Stimulated activated CD4-positive, alpha-beta T cell treated with anti-CD3 and anti-CD28 coated beads, Interleukin-4, amount 100 ng/mL, for 48 hours (primary cell): ENCODE results near the gene SMAD7.

Experiments
- DNase-seq, 2 donors: peaks; one replicate each; pipeline ENCODE4 v3.0.0-alpha.2; 2020; ENCODE audit warnings: low read depth in 2 of 2

The SMAD7 gene

GRCh38 chr18:48929941-48930713, 20.6 kb downstream of the SMAD7 start:
- DNase-seq = no peak

GRCh38 chr18:48929212-48929612, 21.6 kb downstream of the SMAD7 start:
- DNase-seq = no peak

GRCh38 chr18:48928787-48929186, 22.0 kb downstream of the SMAD7 start:
- DNase-seq = peak in 1 of 2 donors; percentile 62

GRCh38 chr18:48927286-48928080, 23.3 kb downstream of the SMAD7 start:
- no peak for DNase-seq

GRCh38 chr18:48926420-48926857, 24.3 kb downstream of the SMAD7 start:
- no peak for DNase-seq

GRCh38 chr18:48925491-48925780, 25.3 kb downstream of the SMAD7 start:
- DNase-seq = no peak

- no peak for DNase-seq
These were observed 25.9 kb downstream of the SMAD7 start for GRCh38 chr18:48924630-48925490.

GRCh38 chr18:48923746-48924629, 26.8 kb downstream of the SMAD7 start:
- no peak for DNase-seq

GRCh38 chr18:48922801-48923730, 27.7 kb downstream of the SMAD7 start:
- DNase-seq = no peak

GRCh38 chr18:48922226-48922800, 28.5 kb downstream of the SMAD7 start:
- DNase-seq = no peak

- no peak for DNase-seq
These were observed 29.2 kb downstream of the SMAD7 start for GRCh38 chr18:48921305-48922225.

- DNase-seq = no peak
These were observed 30.2 kb downstream of the SMAD7 start for GRCh38 chr18:48920408-48921038.

GRCh38 chr18:48919547-48919946, 31.2 kb downstream of the SMAD7 start:
- DNase-seq = no peak

GRCh38 chr18:48918660-48919456, 31.9 kb downstream of the SMAD7 start:
- DNase-seq = no peak

GRCh38 chr18:48917579-48918517, 32.9 kb downstream of the SMAD7 start:
- no peak for DNase-seq
